ENCODE data around the gene ULK4.

DNA sequence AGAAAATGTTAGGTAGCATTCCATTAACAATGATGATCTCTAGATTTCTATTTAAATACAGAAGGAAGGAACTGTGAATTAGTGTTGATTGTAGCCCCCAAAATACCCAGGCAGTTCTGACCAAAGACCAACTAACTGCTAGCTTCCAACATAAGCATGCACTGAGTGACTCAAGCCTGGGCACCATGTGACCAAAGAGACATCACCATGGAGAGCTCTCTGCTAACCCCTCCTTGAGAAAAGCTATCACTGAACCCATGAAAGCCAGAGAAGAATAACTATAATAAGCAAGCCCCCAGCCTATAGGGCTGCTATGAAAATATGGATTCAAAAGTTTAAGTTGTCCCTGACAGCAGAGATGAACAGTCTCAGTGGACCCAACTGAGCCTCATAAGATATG, 310.2 kb downstream of the ULK4 start:
- TF ChIP-seq, protein P1, sequence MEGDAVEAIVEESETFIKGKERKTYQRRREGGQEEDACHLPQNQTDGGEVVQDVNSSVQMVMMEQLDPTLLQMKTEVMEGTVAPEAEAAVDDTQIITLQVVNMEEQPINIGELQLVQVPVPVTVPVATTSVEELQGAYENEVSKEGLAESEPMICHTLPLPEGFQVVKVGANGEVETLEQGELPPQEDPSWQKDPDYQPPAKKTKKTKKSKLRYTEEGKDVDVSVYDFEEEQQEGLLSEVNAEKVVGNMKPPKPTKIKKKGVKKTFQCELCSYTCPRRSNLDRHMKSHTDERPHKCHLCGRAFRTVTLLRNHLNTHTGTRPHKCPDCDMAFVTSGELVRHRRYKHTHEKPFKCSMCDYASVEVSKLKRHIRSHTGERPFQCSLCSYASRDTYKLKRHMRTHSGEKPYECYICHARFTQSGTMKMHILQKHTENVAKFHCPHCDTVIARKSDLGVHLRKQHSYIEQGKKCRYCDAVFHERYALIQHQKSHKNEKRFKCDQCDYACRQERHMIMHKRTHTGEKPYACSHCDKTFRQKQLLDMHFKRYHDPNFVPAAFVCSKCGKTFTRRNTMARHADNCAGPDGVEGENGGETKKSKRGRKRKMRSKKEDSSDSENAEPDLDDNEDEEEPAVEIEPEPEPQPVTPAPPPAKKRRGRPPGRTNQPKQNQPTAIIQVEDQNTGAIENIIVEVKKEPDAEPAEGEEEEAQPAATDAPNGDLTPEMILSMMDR (IDR thresholded peaks at IDR 0.05; ENCODE audit: low read depth, low read length), result no peak
- TF ChIP-seq EZH2phosphoT487 (IDR thresholded peaks at IDR 0.05; ENCODE audit: low read depth), result no peak

Measured in OCI-LY3 (cell line).